ENCODE data around the gene SDK1.

DNA sequence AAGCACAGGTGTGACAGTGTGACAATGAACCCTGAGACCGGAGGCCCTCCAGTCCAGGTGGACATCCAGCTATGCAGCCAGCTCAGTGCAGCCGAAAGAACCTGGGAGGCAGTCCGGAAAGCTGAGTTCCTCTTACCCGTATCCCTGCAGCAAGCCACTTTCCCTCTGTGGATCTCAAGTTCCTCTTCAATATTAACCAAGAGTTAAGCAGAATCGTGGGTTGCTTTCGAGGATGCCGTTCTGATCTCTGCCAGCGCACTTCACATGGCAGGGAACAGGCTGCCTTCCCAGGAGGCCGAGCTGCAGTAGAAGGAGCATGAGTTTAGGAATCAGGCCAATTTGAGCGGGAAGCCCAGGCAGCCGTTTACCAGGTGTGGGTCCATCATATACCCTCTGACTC, 591.6 kb downstream of the SDK1 start:
- TF ChIP-seq CTCF (IDR thresholded peaks at IDR 0.05) (no peak), POLR2AphosphoS5 (IDR thresholded peaks at IDR 0.05) (no peak)
